SJSA1 (cell line): ENCODE data around the gene DLG5. TPM values are rescaled to one million over a fixed set of nuclear protein-coding genes. Genes with fewer than 3 reads are reported as not detected.
A peak's percentile ranks its signal among the peaks of the same experiment; 100 is the strongest.
"Not testable (repeated sequence)": the region's sequence is repeated elsewhere in the genome, so short reads cannot be mapped to it uniquely, and the experiment has no call there.

Experiments
- DNase-seq, 2 experiments: peaks; one replicate each; pipeline ENCODE4 v3.0.0-alpha.2; 2015 to 2020; ENCODE audit warnings: low spot score in 2 of 2, low read depth in 1 of 2
- H3K27ac ChIP-seq: fragments of 250-450 bp; sonication (Bioruptor Pico); 2 replicates; pipeline ENCODE4 v1.5.1; 2020; ENCODE audit warnings: mild to moderate bottlenecking, moderate library complexity
- H3K27me3 ChIP-seq: fragments of 250-450 bp; sonication (Bioruptor Pico); replicated peaks from 2 replicates; pipeline ENCODE4 v1.5.1; 2020; ENCODE audit warnings: mild to moderate bottlenecking, moderate library complexity
- H3K36me3 ChIP-seq: fragments of 250-450 bp; sonication (Bioruptor Pico); 2 replicates; pipeline ENCODE4 v1.5.1; 2020; ENCODE audit warnings: mild to moderate bottlenecking
- H3K4me1 ChIP-seq: fragments of 250-450 bp; sonication (Bioruptor Pico); replicated peaks from 2 replicates; pipeline ENCODE4 v1.6.1; 2021; ENCODE audit warnings: mild to moderate bottlenecking
- H3K4me3 ChIP-seq: fragments of 250-450 bp; sonication (Bioruptor Pico); 2 replicates; pipeline ENCODE4 v1.5.1; 2020; ENCODE audit warnings: mild to moderate bottlenecking
- H3K9me3 ChIP-seq: fragments of 250-450 bp; sonication (Bioruptor Pico); replicated peaks from 2 replicates; pipeline ENCODE4 v1.5.1; 2020; ENCODE audit warnings: mild to moderate bottlenecking
- total RNA-seq: library from RNA; depleted of rRNA; stranded (reverse); fragments of >200 nt; shearing (Covaris generic); gene quantifications from 2 replicates; pipeline ENCODE4 v1.2.3, GENCODE V29; 2014

DLG5 gene
- total RNA-seq, 1 experiment from 2014 or later: 27.6 TPM

GRCh38 chr10:77772852-77773600 is 153.5 kb downstream of the DLG5 start:
- DNase-seq: peak in 1 of 2 experiments; percentile 22
- not testable (repeated sequence) for H3K27me3 ChIP-seq, H3K27ac ChIP-seq, H3K4me3 ChIP-seq, H3K36me3 ChIP-seq, H3K4me1 ChIP-seq
- H3K9me3 ChIP-seq: peaks cover 14% of the 10 kb centered on the region

GRCh38 chr10:77771851-77772250 is 154.7 kb downstream of the DLG5 start:
- no peak overlapping the region for H3K4me3 ChIP-seq
- H3K27ac ChIP-seq: no peak overlapping the region
- H3K36me3 ChIP-seq: no peaks in the 10 kb centered on the region
- DNase-seq: no peak
- H3K27me3 ChIP-seq: no peaks in the 10 kb centered on the region
- peaks cover 5% of the 10 kb centered on the region for H3K9me3 ChIP-seq
- no peaks in the 10 kb centered on the region for H3K4me1 ChIP-seq

- H3K4me1 ChIP-seq: peaks cover 2% of the 10 kb centered on the region; the same call in 1 of the 2 replicates
- H3K9me3 ChIP-seq: peaks cover under 1% of the 10 kb centered on the region; the same call in 1 of the 2 replicates
- H3K36me3 ChIP-seq: no peaks in the 10 kb centered on the region
- H3K27me3 ChIP-seq: no peaks in the 10 kb centered on the region
- H3K27ac ChIP-seq: no peak overlapping the region
- DNase-seq: peak in 1 of 2 experiments; percentile 32
- H3K4me3 ChIP-seq: no peak overlapping the region
Measured at GRCh38 chr10:77771450-77771849, 155.1 kb downstream of the DLG5 start.

GRCh38 chr10:77770868-77771175 is 155.7 kb downstream of the DLG5 start:
- peak in 1 of 2 experiments; percentile 26 for DNase-seq
- peaks cover 4% of the 10 kb centered on the region; the same call in 1 of the 2 replicates for H3K4me1 ChIP-seq
- H3K36me3 ChIP-seq: no peaks in the 10 kb centered on the region
- no peak overlapping the region for H3K4me3 ChIP-seq
- H3K9me3 ChIP-seq: no peaks in the 10 kb centered on the region
- no peak overlapping the region for H3K27ac ChIP-seq
- no peaks in the 10 kb centered on the region for H3K27me3 ChIP-seq

- no peaks in the 10 kb centered on the region for H3K9me3 ChIP-seq
- H3K4me3 ChIP-seq: no peak overlapping the region
- peaks cover 4% of the 10 kb centered on the region; the same call in 1 of the 2 replicates for H3K4me1 ChIP-seq
Measured at GRCh38 chr10:77770081-77770867, 156.3 kb downstream of the DLG5 start.

GRCh38 chr10:77768039-77768438 is 158.5 kb downstream of the DLG5 start:
- Histone ChIP-seq H3K27me3 (no peaks in the 10 kb centered on the region), H3K4me1 (peaks cover 4% of the 10 kb centered on the region; the same call in 1 of the 2 replicates), H3K4me3 (no peak overlapping the region), H3K36me3 (no peaks in the 10 kb centered on the region), H3K27ac (no peak overlapping the region), H3K9me3 (no peaks in the 10 kb centered on the region)
- DNase-seq: peak in 1 of 2 experiments; percentile 14

More at GRCh38 chr10:77770081-77770867, 156.3 kb downstream of the DLG5 start:
- H3K36me3 ChIP-seq: no peaks in the 10 kb centered on the region
- H3K27me3 ChIP-seq: no peaks in the 10 kb centered on the region
- peak in 1 of 2 experiments; percentile 23 for DNase-seq
- no peak overlapping the region for H3K27ac ChIP-seq

GRCh38 chr10:77763453-77764430 is 162.8 kb downstream of the DLG5 start:
- H3K27me3 ChIP-seq: no peaks in the 10 kb centered on the region
- no peak overlapping the region for H3K27ac ChIP-seq
- peak in 1 of 2 experiments; percentile 39 for DNase-seq

GRCh38 chr10:77758406-77758805 is 168.1 kb downstream of the DLG5 start:
- H3K4me3 ChIP-seq, H3K27ac ChIP-seq, H3K9me3 ChIP-seq, H3K36me3 ChIP-seq, H3K27me3 ChIP-seq, H3K4me1 ChIP-seq, DNase-seq: not testable (repeated sequence)

More at GRCh38 chr10:77763453-77764430, 162.8 kb downstream of the DLG5 start:
- no peaks in the 10 kb centered on the region for H3K9me3 ChIP-seq
- H3K36me3 ChIP-seq: no peaks in the 10 kb centered on the region
- H3K4me3 ChIP-seq: no peak overlapping the region
- H3K4me1 ChIP-seq: peaks cover 4% of the 10 kb centered on the region; the same call in 1 of the 2 replicates

- H3K27me3 ChIP-seq: no peaks in the 10 kb centered on the region
- no peak overlapping the region for H3K4me3 ChIP-seq
- DNase-seq: peak; percentile 33 to 64
- peaks cover 6% of the 10 kb centered on the region for H3K4me1 ChIP-seq
- H3K27ac ChIP-seq: no peak overlapping the region
- no peaks in the 10 kb centered on the region for H3K36me3 ChIP-seq
- no peaks in the 10 kb centered on the region for H3K9me3 ChIP-seq
Measured at GRCh38 chr10:77756319-77757232, 170.0 kb downstream of the DLG5 start.

GRCh38 chr10:77746047-77746707 is 180.4 kb downstream of the DLG5 start:
- no peaks in the 10 kb centered on the region for H3K27me3 ChIP-seq
- no peaks in the 10 kb centered on the region for H3K36me3 ChIP-seq
- no peak overlapping the region for H3K4me3 ChIP-seq
- peak in 1 of 2 experiments; percentile 22 for DNase-seq
- no peaks in the 10 kb centered on the region for H3K9me3 ChIP-seq
- H3K4me1 ChIP-seq: no peaks in the 10 kb centered on the region; the same call in 1 of the 2 replicates
- H3K27ac ChIP-seq: no peak overlapping the region

GRCh38 chr10:77744245-77744644 is 182.3 kb downstream of the DLG5 start:
- Histone ChIP-seq H3K4me1 (no peaks in the 10 kb centered on the region; the same call in 1 of the 2 replicates), H3K4me3 (no peak overlapping the region), H3K27ac (no peak overlapping the region), H3K27me3 (no peaks in the 10 kb centered on the region), H3K9me3 (0 out of 2 replicates have a peak, but pooled peaks cover 6% of the 10 kb centered on the region), H3K36me3 (no peaks in the 10 kb centered on the region)
- DNase-seq: no peak

GRCh38 chr10:77742172-77742571 is 184.4 kb downstream of the DLG5 start:
- Histone ChIP-seq H3K36me3 (no peaks in the 10 kb centered on the region), H3K27ac (no peak overlapping the region), H3K4me1 (peaks cover 15% of the 10 kb centered on the region), H3K27me3 (no peaks in the 10 kb centered on the region), H3K9me3 (0 out of 2 replicates have a peak, but pooled peaks cover 6% of the 10 kb centered on the region), H3K4me3 (no peak overlapping the region)
- DNase-seq: no peak
